ENCODE measurements around the gene CFAP20. TPM values are rescaled to one million over a fixed set of nuclear protein-coding genes. Genes with fewer than 3 reads are reported as not detected.
"Not testable (repeated sequence)": the region's sequence is repeated elsewhere in the genome, so short reads cannot be mapped to it uniquely, and the experiment has no call there.

The CFAP20 gene
- total and polyA plus RNA-seq, 2 donors: 28.5 to 70.0 TPM

DNA sequence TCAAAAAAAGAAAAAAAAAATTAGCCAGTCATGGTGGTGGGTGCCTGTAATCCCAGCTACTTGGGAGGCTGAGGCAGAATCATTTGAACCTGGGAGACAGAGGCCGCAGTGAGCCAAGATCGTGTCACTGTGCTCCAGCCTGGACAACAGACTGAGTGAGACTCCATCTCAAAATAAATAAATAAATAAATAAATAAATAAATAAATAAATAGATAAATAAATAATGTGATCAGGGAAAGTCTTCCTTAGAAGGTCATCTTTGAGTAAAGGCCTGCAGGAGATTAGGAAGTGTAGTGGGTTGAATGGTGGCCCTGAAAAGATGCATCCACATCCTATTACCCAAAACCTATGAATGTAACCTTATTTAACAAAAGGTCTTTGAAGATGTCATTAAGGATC, 56.1 kb downstream of the CFAP20 start:
- H3K36me3 ChIP-seq (ENCODE audit: control insufficient read depth in 2 of 2, insufficient read depth in 2 of 2, low read length in 1 of 2); H3K4me3 ChIP-seq (ENCODE audit: low read length in 2 of 2); DNase-seq (ENCODE audit: low read depth in 6 of 9, low spot score in 9 of 9); H3K9me3 ChIP-seq (ENCODE audit: control insufficient read depth in 2 of 2, insufficient read depth in 1 of 2, low read length in 1 of 2); H3K4me1 ChIP-seq (ENCODE audit: control insufficient read depth in 2 of 2, insufficient read depth in 2 of 2, low read length in 2 of 2); H3K27me3 ChIP-seq (ENCODE audit: control insufficient read depth in 2 of 2, insufficient read depth in 1 of 2, low read length in 1 of 2); H3K27ac ChIP-seq (ENCODE audit: low read depth in 1 of 2, low read length in 1 of 2): not testable (repeated sequence)
- WGBS: 97% methylated on average over 2 of the region's 2 CpGs

DNA sequence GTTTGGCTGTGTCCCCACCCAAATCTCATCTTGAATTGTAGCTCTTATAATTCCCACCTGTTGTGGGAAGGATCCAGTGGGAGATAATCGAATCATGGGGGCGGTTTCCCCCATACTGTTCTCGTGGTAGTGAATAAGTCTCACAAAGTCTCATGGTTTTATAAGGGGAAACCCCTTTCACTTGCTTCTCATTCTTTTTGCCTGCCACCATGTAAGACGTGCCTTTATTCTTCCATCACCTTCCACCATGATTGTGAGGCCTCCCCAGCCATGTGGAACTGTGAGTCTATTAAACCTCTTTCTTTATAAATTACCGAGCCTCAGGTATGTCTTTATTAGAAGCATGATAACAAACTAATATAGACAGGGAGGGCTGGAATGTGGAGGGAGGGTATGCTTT, 57.0 kb downstream of the CFAP20 start:
- H3K27me3 ChIP-seq (ENCODE audit: control insufficient read depth in 2 of 2, insufficient read depth in 1 of 2, low read length in 1 of 2); H3K4me3 ChIP-seq (ENCODE audit: low read length in 2 of 2); H3K27ac ChIP-seq (ENCODE audit: low read depth in 1 of 2, low read length in 1 of 2); H3K36me3 ChIP-seq (ENCODE audit: control insufficient read depth in 2 of 2, insufficient read depth in 2 of 2, low read length in 1 of 2); DNase-seq (ENCODE audit: low read depth in 6 of 9, low spot score in 9 of 9); H3K9me3 ChIP-seq (ENCODE audit: control insufficient read depth in 2 of 2, insufficient read depth in 1 of 2, low read length in 1 of 2); H3K4me1 ChIP-seq (ENCODE audit: control insufficient read depth in 2 of 2, insufficient read depth in 2 of 2, low read length in 2 of 2): not testable (repeated sequence)
- 98% methylated on average over 5 of the region's 5 CpGs for WGBS

DNA sequence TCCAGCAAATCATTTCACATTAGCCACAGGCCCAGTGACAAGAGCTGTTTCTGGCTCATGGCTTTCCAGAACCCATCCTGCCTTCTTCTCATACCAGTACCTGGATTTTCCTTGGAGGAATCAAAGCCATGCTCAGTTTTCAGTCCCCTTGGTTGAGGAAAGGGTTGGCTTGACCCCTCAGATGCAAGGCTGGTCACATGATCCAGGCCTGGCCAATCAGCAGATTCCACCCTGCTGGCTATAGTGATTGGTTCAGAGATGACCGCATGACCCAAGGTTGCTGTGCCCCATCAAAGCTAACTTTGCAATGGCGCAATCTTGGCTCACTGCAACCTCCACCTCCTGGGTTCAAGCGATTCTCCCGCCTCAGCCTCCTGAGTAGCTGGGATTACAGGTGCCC, 58.6 kb downstream of the CFAP20 start:
- Histone ChIP-seq H3K9me3 (ENCODE audit: control insufficient read depth in 2 of 2, insufficient read depth in 1 of 2, low read length in 1 of 2) (no peaks in the 10 kb centered on the region), H3K27ac (ENCODE audit: low read depth in 1 of 2, low read length in 1 of 2) (no peak overlapping the region), H3K4me3 (ENCODE audit: low read length in 2 of 2) (no peak overlapping the region), H3K27me3 (ENCODE audit: control insufficient read depth in 2 of 2, insufficient read depth in 1 of 2, low read length in 1 of 2) (no peaks in the 10 kb centered on the region), H3K4me1 (ENCODE audit: control insufficient read depth in 2 of 2, insufficient read depth in 2 of 2, low read length in 2 of 2) (no peaks in the 10 kb centered on the region), H3K36me3 (ENCODE audit: control insufficient read depth in 2 of 2, insufficient read depth in 2 of 2, low read length in 1 of 2) (no peaks in the 10 kb centered on the region)
- 95% methylated on average over 4 of the region's 4 CpGs for WGBS
- DNase-seq (ENCODE audit: low read depth in 6 of 9, low spot score in 9 of 9): no peak

Other genes with a start within 250 kb of the CFAP20 start
- 0.19 TPM for gene CNGB1, start 158.3 kb downstream of the CFAP20 start, total RNA-seq
- 0.43 TPM for gene CNGB1, start 158.3 kb downstream of the CFAP20 start, polyA plus RNA-seq
- 1.7 TPM for gene ZNF319, start 128.7 kb downstream of the CFAP20 start, total RNA-seq
- gene ZNF319, start 128.7 kb downstream of the CFAP20 start, polyA plus RNA-seq: 6.9 TPM
- 4.5 TPM for gene USB1, start 128.0 kb downstream of the CFAP20 start, total RNA-seq
- 31.4 TPM for gene USB1, start 128.0 kb downstream of the CFAP20 start, polyA plus RNA-seq
- gene MMP15, start 103.6 kb downstream of the CFAP20 start, total RNA-seq: 1.2 TPM
- gene MMP15, start 103.6 kb downstream of the CFAP20 start, polyA plus RNA-seq: 1.7 TPM
- 13.9 TPM for gene CSNK2A2, start 68.7 kb upstream of the CFAP20 start, total RNA-seq
- gene CSNK2A2, start 68.7 kb upstream of the CFAP20 start, polyA plus RNA-seq: 30.5 TPM
- not detected for gene PRSS54, start 165.6 kb upstream of the CFAP20 start, total RNA-seq
- not detected for gene PRSS54, start 165.6 kb upstream of the CFAP20 start, polyA plus RNA-seq